CD8-positive, alpha-beta memory T cell (primary cell): Measurements from ENCODE around the gene NFIL3. TPM values are rescaled to one million over a fixed set of nuclear protein-coding genes. Genes with fewer than 3 reads are reported as not detected.
"Not testable (repeated sequence)": the region's sequence is repeated elsewhere in the genome, so short reads cannot be mapped to it uniquely, and the experiment has no call there.

ENCODE experiments used
- CTCF ChIA-PET: fragments of 350-600 bp; sonication (Branson Sonifier 250); formaldehyde crosslinking; loops from one replicate; lab custom pipeline; 2021; ENCODE audit warnings: antibody characterized with exemption; lab: Charles Lee
- POLR2A ChIA-PET: fragments of 350-600 bp; sonication (Branson Sonifier 250); formaldehyde crosslinking; loops from one replicate; lab custom pipeline; 2021; ENCODE audit warnings: antibody characterized with exemption; lab: Charles Lee
- DNase-seq, 5 donors: peaks; one replicate each; pipeline versions ENCODE4 v3.0.0 to v3.0.0-alpha.2; 2020 to 2022; ENCODE audit warnings: mixed read lengths in 1 of 5
- H3K27ac ChIP-seq: one replicate; pipeline ENCODE4 v1.7.0; 2013; ENCODE audit warnings: low read depth, mild to moderate bottlenecking, low read length, moderate library complexity
- H3K27me3 ChIP-seq: 2 replicates; pipeline ENCODE4 v1.7.0; 2013; ENCODE audit warnings: low read length, mild to moderate bottlenecking; ENCODE audit not compliant: insufficient read depth, poor library complexity, severe bottlenecking
- H3K36me3 ChIP-seq: 2 replicates; pipeline ENCODE4 v1.7.0; 2013; ENCODE audit warnings: mild to moderate bottlenecking, low read length, moderate library complexity; ENCODE audit not compliant: insufficient read depth
- H3K4me1 ChIP-seq: 2 replicates; pipeline ENCODE4 v1.7.0; 2013; ENCODE audit warnings: mild to moderate bottlenecking, low read length, moderate library complexity; ENCODE audit not compliant: insufficient read depth
- H3K4me3 ChIP-seq: 2 replicates; pipeline ENCODE4 v1.7.0; 2013; ENCODE audit warnings: mild to moderate bottlenecking, low read length
- H3K9me3 ChIP-seq: 2 replicates; pipeline ENCODE4 v1.7.0; 2013; ENCODE audit warnings: mild to moderate bottlenecking, low read length
- H3K27ac Mint-ChIP-seq, 8 donors: one replicate each; pipeline ENCODE4 v1.8.0; 2020 to 2021; ENCODE audit warnings: mixed read lengths in 8 of 8, mild to moderate bottlenecking in 6 of 8, inconsistent platforms in 3 of 8, moderate library complexity in 3 of 8
- H3K27me3 Mint-ChIP-seq, 2 donors: one replicate each; pipeline ENCODE4 v1.8.0; 2020 to 2021; ENCODE audit warnings: mixed read lengths in 2 of 2, mild to moderate bottlenecking in 1 of 2, moderate library complexity in 1 of 2
- H3K36me3 Mint-ChIP-seq, 3 donors: one replicate each; pipeline ENCODE4 v1.8.0; 2020 to 2021; ENCODE audit warnings: mixed read lengths in 3 of 3, inconsistent platforms in 1 of 3, mild to moderate bottlenecking in 1 of 3
- H3K4me1 Mint-ChIP-seq, 3 donors: one replicate each; pipeline ENCODE4 v1.8.0; 2020 to 2021; ENCODE audit warnings: mixed read lengths in 3 of 3, inconsistent platforms in 1 of 3, mild to moderate bottlenecking in 1 of 3
- H3K4me3 Mint-ChIP-seq, 7 donors: one replicate each; pipeline ENCODE4 v1.8.0; 2020 to 2021; ENCODE audit warnings: mixed read lengths in 7 of 7, mild to moderate bottlenecking in 6 of 7, moderate library complexity in 4 of 7, inconsistent platforms in 2 of 7
- H3K9me3 Mint-ChIP-seq, 5 donors: one replicate each; pipeline ENCODE4 v1.8.0; 2020 to 2022; ENCODE audit warnings: mixed read lengths in 5 of 5, mild to moderate bottlenecking in 3 of 5, moderate library complexity in 2 of 5, inconsistent platforms in 1 of 5
- polyA plus RNA-seq: library from polyadenylated mRNA; unstranded; fragments of 300-500 nt; fragmentation: Illumina TruSeq; gene quantifications from one replicate; pipeline ENCODE4 v1.2.3, GENCODE V29; 2021
- total RNA-seq, 2 experiments: library from RNA; stranded (reverse); gene quantifications; one replicate each; pipeline ENCODE4 v1.2.3, GENCODE V29; 2021

The NFIL3 gene, protein sequence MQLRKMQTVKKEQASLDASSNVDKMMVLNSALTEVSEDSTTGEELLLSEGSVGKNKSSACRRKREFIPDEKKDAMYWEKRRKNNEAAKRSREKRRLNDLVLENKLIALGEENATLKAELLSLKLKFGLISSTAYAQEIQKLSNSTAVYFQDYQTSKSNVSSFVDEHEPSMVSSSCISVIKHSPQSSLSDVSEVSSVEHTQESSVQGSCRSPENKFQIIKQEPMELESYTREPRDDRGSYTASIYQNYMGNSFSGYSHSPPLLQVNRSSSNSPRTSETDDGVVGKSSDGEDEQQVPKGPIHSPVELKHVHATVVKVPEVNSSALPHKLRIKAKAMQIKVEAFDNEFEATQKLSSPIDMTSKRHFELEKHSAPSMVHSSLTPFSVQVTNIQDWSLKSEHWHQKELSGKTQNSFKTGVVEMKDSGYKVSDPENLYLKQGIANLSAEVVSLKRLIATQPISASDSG
- total RNA-seq, result 10 to 100 TPM; 68.6 to 69.3 TPM
- 5.4 TPM for polyA plus RNA-seq

DNA sequence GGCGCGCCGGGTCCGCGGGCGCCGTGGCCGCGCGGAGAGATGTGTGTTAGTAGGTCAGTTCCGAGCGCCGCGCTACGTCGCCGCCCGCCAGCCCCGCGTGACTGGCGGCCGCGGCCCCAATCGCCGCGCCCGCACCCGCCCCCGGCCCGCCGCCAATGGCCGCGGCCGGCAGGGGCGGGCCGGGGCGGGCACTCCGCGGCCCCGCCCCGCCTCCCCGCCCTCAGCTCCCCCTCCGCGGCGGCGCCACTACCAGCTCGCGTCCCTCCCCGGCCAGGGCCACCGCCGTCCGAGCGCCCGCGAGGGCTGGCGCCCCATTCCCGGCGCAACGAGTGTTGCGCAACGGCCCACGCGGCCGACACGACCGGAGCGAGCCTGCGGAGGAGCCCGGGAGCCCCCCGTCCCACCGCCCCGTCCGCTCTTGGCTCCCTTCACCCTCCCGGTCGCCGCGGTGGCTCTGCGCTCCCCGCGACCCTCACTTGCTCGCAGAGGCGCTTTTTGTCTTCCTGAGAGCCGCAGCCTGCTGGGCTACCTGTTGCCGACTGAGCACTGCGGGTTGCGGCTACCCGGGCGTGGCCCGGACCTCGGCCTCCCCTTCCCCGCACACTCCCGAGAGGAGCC is at the start of gene NFIL3:
TSS of gene NFIL3 (minus strand) at position 48 of the 618 bp plus-strand sequence. CDS start 13,098 bp downstream, outside the sequence.
- H3K27me3 ChIP-seq, result no peaks in the 10 kb centered on the region
- no peaks in the 10 kb centered on the region for H3K36me3 ChIP-seq
- DNase-seq, result peak; percentile 48 to 74 (median 66)
- ChIA-PET POLR2A (interaction anchor here (0.9 to 3.1 kb wide), 2 partner anchors 63 to 324 kb away, joined by 5 to 11 read pairs; partner anchors contain the start of gene AUH), CTCF (interaction anchor here (0.5 to 5.6 kb wide), 9 partner anchors 9 to 509 kb away, joined by 3 to 51 read pairs (median 5); partner anchors contain the start of gene AUH)
- peak within 1 kb of the TSS; percentile 67 for H3K27ac ChIP-seq
- H3K4me1 ChIP-seq, result peaks cover 38% of the 10 kb centered on the region
- H3K4me3 Mint-ChIP-seq, result peak within 1 kb of the TSS; percentile 88 to 98 (median 94)
- peaks cover 23 to 25% of the 10 kb centered on the region in 2 donors for H3K27me3 Mint-ChIP-seq
- H3K9me3 Mint-ChIP-seq, result no peaks in the 10 kb centered on the region
- H3K36me3 Mint-ChIP-seq, result peaks cover 0 to 9% (median 0%) of the 10 kb centered on the region in 3 donors
- no peaks in the 10 kb centered on the region for H3K9me3 ChIP-seq
- H3K4me1 Mint-ChIP-seq, result peaks cover 41 to 46% (median 44%) of the 10 kb centered on the region in 3 donors
- H3K27ac Mint-ChIP-seq, result peak within 1 kb of the TSS; percentile 82 to 97 (median 92)
- peak within 1 kb of the TSS; percentile 75 for H3K4me3 ChIP-seq

DNA sequence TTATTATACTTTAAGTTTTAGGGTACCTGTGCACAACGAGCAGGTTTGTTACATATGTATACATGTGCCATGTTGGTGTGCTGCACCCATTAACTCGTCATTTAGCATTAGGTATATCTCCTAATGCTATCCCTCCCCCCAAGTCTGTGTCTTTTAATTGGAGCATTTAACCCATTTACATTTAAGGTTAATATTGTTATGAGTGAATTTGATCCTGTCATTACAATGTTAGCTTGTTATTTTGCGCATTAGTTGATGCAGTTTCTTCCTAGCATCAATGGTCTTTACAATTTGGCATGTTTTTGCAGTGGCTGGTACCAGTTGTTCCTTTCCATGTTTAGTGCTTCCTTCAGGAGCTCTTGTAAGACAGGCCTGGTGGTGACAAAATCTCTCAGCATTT is 47.9 kb upstream of the NFIL3 start:
- peaks cover 15 to 41% of the 10 kb centered on the region in 2 donors for H3K27me3 Mint-ChIP-seq
- H3K27ac Mint-ChIP-seq, H3K9me3 ChIP-seq, H3K4me3 ChIP-seq, H3K27me3 ChIP-seq, H3K4me1 ChIP-seq, H3K36me3 ChIP-seq, POLR2A ChIA-PET, CTCF ChIA-PET, H3K4me1 Mint-ChIP-seq, DNase-seq, H3K27ac ChIP-seq, H3K36me3 Mint-ChIP-seq, H3K4me3 Mint-ChIP-seq: not testable (repeated sequence)
- H3K9me3 Mint-ChIP-seq, result peaks cover 0 to 16% (median 5%) of the 10 kb centered on the region in 5 donors

DNA sequence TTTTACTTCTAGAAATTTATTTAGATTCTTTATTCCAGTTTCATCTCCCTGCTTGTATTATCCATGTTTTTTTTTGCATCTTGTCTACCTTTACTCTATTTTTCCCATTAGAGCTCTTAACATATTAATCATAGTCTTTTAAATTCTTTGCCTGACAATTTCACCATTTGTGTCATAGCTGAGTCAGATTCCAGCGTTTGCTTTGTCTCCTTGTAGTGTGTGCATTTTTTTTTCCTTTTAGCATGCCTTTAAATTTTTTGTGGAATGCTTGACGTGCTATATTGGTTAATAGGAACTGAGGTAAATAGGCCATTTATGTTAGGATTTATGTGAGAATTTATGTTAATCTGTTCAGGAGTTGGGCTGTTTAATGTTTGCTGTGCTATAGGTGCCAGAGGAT is 41.8 kb upstream of the NFIL3 start:
- no peaks in the 10 kb centered on the region for H3K4me1 Mint-ChIP-seq
- H3K27ac ChIP-seq, result no peak overlapping the region
- peaks cover 0 to 15% (median 0%) of the 10 kb centered on the region in 3 donors for H3K36me3 Mint-ChIP-seq
- no peak for DNase-seq
- no peak overlapping the region for H3K27ac Mint-ChIP-seq
- no peaks in the 10 kb centered on the region for H3K27me3 ChIP-seq
- H3K4me1 ChIP-seq, result no peaks in the 10 kb centered on the region
- POLR2A ChIA-PET, result no interaction called here
- no peak overlapping the region for H3K4me3 Mint-ChIP-seq
- peaks cover 16 to 46% of the 10 kb centered on the region in 2 donors for H3K27me3 Mint-ChIP-seq
- no peaks in the 10 kb centered on the region for H3K9me3 ChIP-seq
- H3K36me3 ChIP-seq, result no peaks in the 10 kb centered on the region
- H3K4me3 ChIP-seq, result no peak overlapping the region
- CTCF ChIA-PET, result no interaction called here
- peaks cover 19 to 28% (median 21%) of the 10 kb centered on the region in 5 donors for H3K9me3 Mint-ChIP-seq

DNA sequence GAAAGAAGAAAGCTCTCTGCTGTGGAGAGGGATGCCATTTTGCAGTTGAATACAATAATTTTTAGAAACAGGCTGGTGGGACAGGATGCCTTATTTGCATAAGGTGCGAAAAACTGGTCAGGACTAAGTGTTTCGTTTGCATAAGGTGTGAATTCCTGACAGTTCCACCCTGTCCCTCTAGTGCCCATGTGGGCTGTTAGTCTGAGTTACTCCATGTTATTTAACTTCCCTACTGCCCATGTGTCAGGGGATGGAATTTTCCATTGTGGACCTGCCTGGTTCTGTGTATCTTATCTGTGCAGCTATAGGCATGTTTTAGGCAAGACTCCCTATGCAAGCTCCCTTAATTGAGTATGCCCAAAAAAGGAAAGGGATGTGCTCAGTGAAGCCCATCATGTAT is 35.3 kb upstream of the NFIL3 start:
- peaks cover 0 to 3% (median 0%) of the 10 kb centered on the region in 5 donors for H3K9me3 Mint-ChIP-seq
- no peaks in the 10 kb centered on the region for H3K9me3 ChIP-seq
- no peak overlapping the region for H3K27ac Mint-ChIP-seq
- ChIA-PET POLR2A (no interaction called here), CTCF (no interaction called here)
- no peak overlapping the region for H3K4me3 Mint-ChIP-seq
- peaks cover 0 to 8% (median 0%) of the 10 kb centered on the region in 3 donors for H3K4me1 Mint-ChIP-seq
- H3K36me3 ChIP-seq, result no peaks in the 10 kb centered on the region
- peaks cover 9 to 28% of the 10 kb centered on the region in 2 donors for H3K27me3 Mint-ChIP-seq
- H3K27ac ChIP-seq, result no peak overlapping the region
- H3K4me1 ChIP-seq, result no peaks in the 10 kb centered on the region
- no peaks in the 10 kb centered on the region for H3K27me3 ChIP-seq
- no peak for DNase-seq
- no peak overlapping the region for H3K4me3 ChIP-seq
- H3K36me3 Mint-ChIP-seq, result no peaks in the 10 kb centered on the region

DNA sequence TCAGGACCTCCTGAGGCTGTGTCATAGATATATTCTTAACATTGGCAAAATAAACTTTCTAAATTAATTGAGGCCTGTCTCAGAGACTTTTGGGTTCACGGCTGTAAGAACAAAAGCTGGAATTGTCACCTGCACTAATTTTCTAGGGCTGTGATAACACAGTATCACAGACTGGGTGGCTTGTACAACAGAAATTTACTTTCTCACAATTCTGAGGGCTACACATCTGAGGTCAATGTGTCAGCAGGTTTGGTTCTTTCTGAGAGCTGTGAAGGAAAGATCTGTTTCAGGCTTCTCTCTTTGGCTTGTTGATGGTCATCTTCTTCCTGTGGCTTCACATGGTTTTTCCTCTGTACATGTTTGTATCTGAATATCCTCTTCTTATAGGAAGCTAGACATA is 29.2 kb upstream of the NFIL3 start:
- Histone ChIP-seq H3K4me1 (no peaks in the 10 kb centered on the region), H3K27ac (no peak overlapping the region), H3K4me3 (no peak overlapping the region), H3K27me3 (no peaks in the 10 kb centered on the region), H3K36me3 (no peaks in the 10 kb centered on the region), H3K9me3 (no peaks in the 10 kb centered on the region)
- Mint-ChIP-seq H3K27me3 (peaks cover 0 to 35% of the 10 kb centered on the region in 2 donors), H3K4me1 (no peaks in the 10 kb centered on the region), H3K27ac (no peak overlapping the region), H3K9me3 (no peaks in the 10 kb centered on the region), H3K36me3 (no peaks in the 10 kb centered on the region), H3K4me3 (no peak overlapping the region)
- ChIA-PET POLR2A (no interaction called here), CTCF (interaction anchor here (1.0 kb wide), 1 partner anchor 27 kb away, joined by 3 read pairs; no protein-coding TSS in a partner anchor)
- no peak for DNase-seq

DNA sequence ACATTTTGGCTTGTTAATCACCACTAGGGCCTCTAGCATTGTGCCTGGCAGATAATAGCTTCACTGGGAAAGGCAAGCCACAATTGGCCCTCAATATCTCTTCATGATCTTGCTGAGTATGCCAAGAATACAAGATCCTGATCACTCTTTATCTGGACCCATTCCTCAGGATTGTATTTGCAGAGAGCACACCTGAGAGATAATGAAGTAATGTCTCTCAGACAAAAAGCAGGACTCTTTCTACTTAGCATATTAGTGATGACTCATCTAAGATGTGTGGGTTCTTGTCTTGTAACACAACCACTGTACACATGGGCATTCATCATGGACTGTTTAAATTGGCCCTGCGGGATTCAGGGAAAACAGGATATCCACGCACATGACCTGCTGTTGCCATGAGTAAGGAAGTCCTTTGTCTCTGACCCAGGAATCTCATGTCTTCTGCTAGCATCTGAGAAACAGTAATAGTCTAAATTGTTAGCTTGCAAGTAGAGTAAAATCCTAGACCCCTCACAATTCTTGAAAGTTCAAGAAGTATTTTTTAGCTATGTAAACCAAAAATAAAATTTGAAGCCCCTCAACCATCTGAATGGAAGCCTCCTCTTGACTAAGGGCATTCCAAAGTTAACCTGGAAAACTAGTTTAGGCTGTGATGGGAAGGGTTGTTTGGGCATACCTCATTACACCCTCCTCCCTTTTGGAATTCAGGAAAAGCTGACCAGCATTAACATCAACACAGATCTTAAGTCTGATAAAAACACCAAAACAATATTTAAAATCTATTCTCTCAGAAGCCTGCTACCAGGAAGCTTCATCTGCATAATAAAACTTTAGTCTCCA is 28.0 kb upstream of the NFIL3 start:
- H3K27ac ChIP-seq, result no peak overlapping the region
- no peak for DNase-seq
- Mint-ChIP-seq H3K9me3 (no peaks in the 10 kb centered on the region), H3K27ac (no peak overlapping the region), H3K27me3 (peaks cover 0 to 44% of the 10 kb centered on the region in 2 donors), H3K36me3 (no peaks in the 10 kb centered on the region), H3K4me3 (no peak overlapping the region), H3K4me1 (no peaks in the 10 kb centered on the region)
- H3K9me3 ChIP-seq, result no peaks in the 10 kb centered on the region
- ChIA-PET CTCF (interaction anchor here (1.0 kb wide), 1 partner anchor 26 kb away, joined by 3 read pairs; no protein-coding TSS in a partner anchor), POLR2A (no interaction called here)
- H3K27me3 ChIP-seq, result no peaks in the 10 kb centered on the region
- no peaks in the 10 kb centered on the region for H3K4me1 ChIP-seq
- H3K36me3 ChIP-seq, result no peaks in the 10 kb centered on the region
- H3K4me3 ChIP-seq, result no peak overlapping the region

DNA sequence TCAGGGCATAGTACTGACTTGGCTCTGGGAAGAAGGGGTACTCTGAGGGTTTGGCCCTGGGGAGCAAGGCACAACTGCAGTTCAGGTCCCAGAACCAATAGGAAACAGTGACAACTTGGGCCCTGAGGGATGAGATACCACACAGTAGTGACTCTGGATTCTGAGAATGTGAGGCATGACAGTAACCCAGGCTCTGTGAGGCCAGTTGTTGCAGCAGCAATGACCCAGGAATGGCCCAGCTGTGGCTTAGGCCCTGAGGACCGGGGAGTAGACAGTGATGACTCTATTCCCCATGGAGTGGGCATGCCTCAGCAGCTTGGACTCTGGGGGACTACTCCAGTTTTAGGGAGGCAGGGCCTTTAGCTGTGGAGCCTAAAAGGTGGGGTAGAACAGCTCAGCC is 21.5 kb upstream of the NFIL3 start:
- no peak for DNase-seq
- no peaks in the 10 kb centered on the region for H3K36me3 ChIP-seq
- H3K27me3 Mint-ChIP-seq, result peaks cover 20 to 68% of the 10 kb centered on the region in 2 donors
- H3K4me1 Mint-ChIP-seq, result no peaks in the 10 kb centered on the region
- ChIA-PET CTCF (interaction anchor here (1.4 kb wide), 1 partner anchor 19 kb away, joined by 3 read pairs; no protein-coding TSS in a partner anchor), POLR2A (no interaction called here)
- no peaks in the 10 kb centered on the region for H3K4me1 ChIP-seq
- H3K9me3 ChIP-seq, result no peaks in the 10 kb centered on the region
- peak overlapping the region in 1 of 8 donors; percentile 27 for H3K27ac Mint-ChIP-seq
- H3K4me3 ChIP-seq, result no peak overlapping the region
- no peak overlapping the region for H3K4me3 Mint-ChIP-seq
- H3K27me3 ChIP-seq, result no peaks in the 10 kb centered on the region
- peaks cover 0 to 9% (median 0%) of the 10 kb centered on the region in 3 donors for H3K36me3 Mint-ChIP-seq
- H3K9me3 Mint-ChIP-seq, result peaks cover 1 to 17% (median 12%) of the 10 kb centered on the region in 5 donors
- H3K27ac ChIP-seq, result no peak overlapping the region
